Keratinocyte (primary cell): Measurements from ENCODE around the gene ARHGAP45. TPM values are rescaled to one million over a fixed set of nuclear protein-coding genes. Genes with fewer than 3 reads are reported as not detected.
"Not testable (repeated sequence)": the region's sequence is repeated elsewhere in the genome, so short reads cannot be mapped to it uniquely, and the experiment has no call there.

Source experiments
- DNase-seq: peaks from one replicate; pipeline ENCODE4 v3.0.0-alpha.2; 2011; ENCODE audit warnings: low read depth, missing footprints, low spot score
- FAIRE-seq: peaks from 2 replicates; lab custom pipeline; 2011; peaks lifted over from hg19 to GRCh38; lab: Jason Lieb, UNC
- H2AFZ ChIP-seq: 2 replicates; pipeline ENCODE4 v1.6.0; 2012; ENCODE audit warnings: low read length, control low read depth, inconsistent platforms; ENCODE audit not compliant: control insufficient read depth
- H3K27ac ChIP-seq: 2 replicates; pipeline ENCODE4 v1.5.1; 2011; ENCODE audit warnings: low read length; ENCODE audit not compliant: control insufficient read depth, insufficient read depth
- H3K27me3 ChIP-seq: 3 replicates; pipeline ENCODE4 v1.6.0; 2011; ENCODE audit warnings: low read length; ENCODE audit not compliant: control insufficient read depth, insufficient read depth; ENCODE audit errors: extremely low read depth
- H3K36me3 ChIP-seq, 2 experiments: 2 replicates in 1 of 2; 3 replicates in 1 of 2; pipeline ENCODE4 v1.5.1; 2011; ENCODE audit warnings: low read length in 2 of 2, mild to moderate bottlenecking in 1 of 2; ENCODE audit not compliant: control insufficient read depth in 2 of 2, insufficient read depth in 2 of 2; ENCODE audit errors: extremely low read depth in 1 of 2
- H3K4me1 ChIP-seq: 3 replicates; pipeline ENCODE4 v1.5.1; 2011; ENCODE audit warnings: low read length; ENCODE audit not compliant: control insufficient read depth, insufficient read depth; ENCODE audit errors: extremely low read depth
- H3K4me2 ChIP-seq: 3 replicates; pipeline ENCODE4 v1.6.0; 2011; ENCODE audit warnings: low read depth, low read length; ENCODE audit not compliant: control insufficient read depth, insufficient read depth; ENCODE audit errors: extremely low read depth
- H3K4me3 ChIP-seq, 3 experiments: fragments of 200-600 bp in 1 of 3; sonication (generic) in 1 of 3; 2 replicates in 2 of 3; 3 replicates in 1 of 3; pipeline ENCODE4 v1.5.1; 2011 to 2016; ENCODE audit warnings: low read length in 3 of 3, mild to moderate bottlenecking in 3 of 3, control low read depth in 2 of 3, inconsistent platforms in 1 of 3, low read depth in 1 of 3, mixed read lengths in 1 of 3, mixed run types in 1 of 3, moderate library complexity in 1 of 3; ENCODE audit not compliant: control insufficient read depth in 2 of 3, insufficient read depth in 2 of 3; ENCODE audit errors: extremely low read depth in 1 of 3
- H3K79me2 ChIP-seq: 2 replicates; pipeline ENCODE4 v1.6.0; 2012; ENCODE audit warnings: low read length; ENCODE audit not compliant: control insufficient read depth, insufficient read depth
- H3K9ac ChIP-seq: 3 replicates; pipeline ENCODE4 v1.6.0; 2011; ENCODE audit warnings: low read length; ENCODE audit not compliant: control insufficient read depth, insufficient read depth; ENCODE audit errors: extremely low read depth
- H3K9me1 ChIP-seq: 3 replicates; pipeline ENCODE4 v1.6.0; 2011; ENCODE audit warnings: low read length; ENCODE audit not compliant: control insufficient read depth, insufficient read depth; ENCODE audit errors: extremely low read depth
- H3K9me3 ChIP-seq: 2 replicates; pipeline ENCODE4 v1.5.1; 2012; ENCODE audit warnings: low read depth, low read length; ENCODE audit not compliant: control insufficient read depth
- H4K20me1 ChIP-seq: 3 replicates; pipeline ENCODE4 v1.6.0; 2011; ENCODE audit warnings: low read length; ENCODE audit not compliant: control insufficient read depth, insufficient read depth; ENCODE audit errors: extremely low read depth
- CTCF ChIP-seq, 3 experiments: IDR thresholded peaks in 1 of 3; conservative IDR thresholded peaks in 1 of 3; optimal IDR thresholded peaks in 1 of 3; 2 replicates in 2 of 3; 3 replicates in 1 of 3; pipeline versions ENCODE3 to v1.5.1; 2011; ENCODE audit warnings: low read length in 3 of 3, mild to moderate bottlenecking in 3 of 3, moderate library complexity in 2 of 3, control low read depth in 1 of 3, inconsistent platforms in 1 of 3; ENCODE audit not compliant: insufficient read depth in 2 of 3; ENCODE audit errors: extremely low read depth in 1 of 3
- EZH2 ChIP-seq: IDR thresholded peaks from one replicate; pipeline ENCODE4 v1.6.1; 2012; ENCODE audit warnings: inconsistent platforms, mild to moderate bottlenecking, low read length, moderate library complexity
- dilution Hi-C: fragments of 300-500 bp; cut with MboI; formaldehyde crosslinking; loops from one replicate; pipeline ENCODE4 v1.7.0; 2020; ENCODE audit warnings: low sequenced_read_pairs; ENCODE audit not compliant: extremely low pct_ligation_motif_present
- polyA plus RNA-seq, 5 experiments: library from polyadenylated mRNA; depleted of rRNA in 3 of 5; stranded (reverse) in 3 of 5; stranded (forward) in 1 of 5; unstranded in 1 of 5; fragments of >200 nt; gene quantifications; 1 replicate in 1 of 5; 2 replicates in 3 of 5; 3 replicates in 1 of 5; pipeline versions ENCODE4 v1.2.1 to v1.2.3, GENCODE V29; 2011 to 2012; ENCODE audit warnings: missing spikeins in 2 of 5, low read depth in 1 of 5, low replicate concordance in 1 of 5

The ARHGAP45 gene
- polyA plus RNA-seq, 1 donor (not counting 4 experiments of a cell fraction or from before 2014, with no cell fraction given): 0.56 TPM

GRCh38 chr19:1020868-1021425 lies 46.0 kb upstream of the ARHGAP45 start, which contains the start of gene TMEM259:
Gene TMEM259 (minus strand): TSS chr19:1021123. CDS start chr19:1020996, 127 bp downstream.
- no peaks in the 10 kb centered on the region for H3K9me3 ChIP-seq
- FAIRE-seq: peak; percentile 20
- DNase-seq: peak; percentile 83
- H4K20me1 ChIP-seq: peaks cover 25% of the 10 kb centered on the region
- H3K27ac ChIP-seq: peak within 1 kb of the TSS; percentile 99
- no peak for TF ChIP-seq EZH2
- TF ChIP-seq CTCF (optimal IDR thresholded peaks at IDR 0.05 in 1 of 3, IDR thresholded peaks at IDR 0.05 in 1 of 3, conservative IDR thresholded peaks at IDR 0.05 in 1 of 3; ENCODE audit: extremely low read depth in 1 of 3, insufficient read depth in 2 of 3, low read length in 3 of 3): no peak
- H3K9ac ChIP-seq: peak within 1 kb of the TSS; percentile 91
- H2AFZ ChIP-seq: peak within 1 kb of the TSS; percentile 95
- peaks cover 50% of the 10 kb centered on the region for H3K79me2 ChIP-seq
- peaks cover 32% of the 10 kb centered on the region for H3K4me1 ChIP-seq
- dilution Hi-C loops: no loop called here
- H3K36me3 ChIP-seq: no peaks in the 10 kb centered on the region
- H3K27me3 ChIP-seq: no peaks in the 10 kb centered on the region
- H3K9me1 ChIP-seq: peaks cover 4% of the 10 kb centered on the region
- H3K4me3 ChIP-seq: peak within 1 kb of the TSS; percentile 68 to 95 (median 71)
- H3K4me2 ChIP-seq: peak within 1 kb of the TSS; percentile 68

- Histone ChIP-seq H3K4me1 (peaks cover 12% of the 10 kb centered on the region), H3K79me2 (peaks cover 43% of the 10 kb centered on the region)
- H4K20me1 ChIP-seq, FAIRE-seq, H3K9me3 ChIP-seq, H3K9me1 ChIP-seq, H3K9ac ChIP-seq, H3K4me2 ChIP-seq, H3K27me3 ChIP-seq, dilution Hi-C loops, H2AFZ ChIP-seq, H3K27ac ChIP-seq, DNase-seq, H3K4me3 ChIP-seq, H3K36me3 ChIP-seq: not testable (repeated sequence)
Observed at GRCh38 chr19:1023883-1024188, 43.1 kb upstream of the ARHGAP45 start.

- H3K27me3 ChIP-seq, H3K9ac ChIP-seq, H4K20me1 ChIP-seq, dilution Hi-C loops, H3K9me1 ChIP-seq, FAIRE-seq, H3K9me3 ChIP-seq, H3K4me2 ChIP-seq, DNase-seq, H3K27ac ChIP-seq, H3K4me3 ChIP-seq, H2AFZ ChIP-seq: not testable (repeated sequence)
- Histone ChIP-seq H3K79me2 (peaks cover 39% of the 10 kb centered on the region), H3K4me1 (peaks cover 10% of the 10 kb centered on the region), H3K36me3 (peaks cover 0 to 10% of the 10 kb centered on the region in 2 experiments)
Observed at GRCh38 chr19:1025080-1025479, 41.9 kb upstream of the ARHGAP45 start.
